Measurements from ENCODE around the gene IBA57. TPM values are rescaled to one million over a fixed set of nuclear protein-coding genes. Genes with fewer than 3 reads are reported as not detected.

IBA57 gene
- total and polyA plus RNA-seq, 4 experiments from 2014 or later, result 1.3 to 12.0 (median 6.9) TPM

DNA sequence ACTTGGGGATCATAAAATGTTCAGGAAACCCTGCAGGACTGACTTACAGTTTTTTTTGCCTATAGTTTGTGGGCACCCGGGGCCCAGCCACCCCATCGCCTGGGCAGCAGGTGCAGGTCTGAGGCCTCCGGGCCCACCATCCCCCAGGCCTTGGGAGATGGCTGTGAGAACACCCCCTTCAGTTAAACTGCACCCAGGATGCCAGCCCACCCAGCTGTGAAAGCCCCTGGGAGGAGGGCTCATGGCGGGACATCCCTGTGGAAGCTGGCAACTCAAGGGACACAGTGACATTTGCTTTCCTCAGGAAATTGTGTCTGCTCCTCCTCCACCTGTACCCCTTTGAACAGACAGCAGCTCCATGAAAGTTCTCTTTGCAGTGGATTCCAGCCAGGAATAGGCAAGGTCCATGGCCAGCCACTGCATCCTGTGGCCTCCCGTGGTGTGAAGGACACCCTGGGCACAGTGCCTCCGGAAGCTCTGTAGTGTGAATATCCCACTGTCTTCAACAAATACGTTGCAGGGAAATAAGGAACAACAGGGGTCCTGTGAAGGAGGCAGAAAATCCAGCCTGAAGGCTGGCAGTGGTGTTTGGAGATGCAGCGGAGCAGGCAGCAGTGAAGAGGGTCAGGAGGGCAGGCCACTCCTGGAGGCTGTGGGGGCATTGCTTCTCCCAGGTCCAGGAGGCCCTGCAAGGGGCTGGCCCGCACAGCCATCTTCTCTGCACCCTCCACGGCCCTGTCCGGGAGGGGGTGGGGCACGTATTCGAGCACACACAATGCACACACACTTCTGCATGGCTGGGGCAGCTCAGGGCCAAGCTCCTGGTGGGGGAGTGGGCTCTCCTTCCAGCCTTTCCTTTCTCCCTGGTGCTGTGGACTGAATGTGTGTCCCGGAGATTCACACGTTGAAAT lies 40.2 kb downstream of the IBA57 start:
- no peak overlapping the region for H3K27ac Mint-ChIP-seq
- no peak overlapping the region for H3K4me3 Mint-ChIP-seq
- intact Hi-C loops (cut with micrococcal nuclease), result no loop called here
- H3K9me3 Mint-ChIP-seq, result peaks cover 0 to 2% (median 0%) of the 10 kb centered on the region in 8 donors
- POLR2A ChIA-PET (ENCODE audit: partially characterized antibody), result interaction anchor here (1.1 kb wide), 1 partner anchor 62 kb away, joined by 3 read pairs; no protein-coding TSS in a partner anchor
- Histone ChIP-seq H3K4me3 (ENCODE audit: low read length in 2 of 2) (no peak overlapping the region), H3K36me3 (ENCODE audit: insufficient read depth, low read length) (no peaks in the 10 kb centered on the region), H3K9me3 (ENCODE audit: control insufficient read depth in 1 of 2, low read length in 2 of 2) (no peaks in the 10 kb centered on the region), H3K27ac (ENCODE audit: low read depth, low read length) (no peak overlapping the region), H3K27me3 (ENCODE audit: insufficient read depth, low read length) (no peaks in the 10 kb centered on the region), H3K4me1 (ENCODE audit: insufficient read depth, low read length) (no peaks in the 10 kb centered on the region)
- peaks cover 0 to 2% of the 10 kb centered on the region in 2 donors for H3K27me3 Mint-ChIP-seq
- CTCF ChIA-PET (ENCODE audit: partially characterized antibody), result interaction anchor here (0.6 to 0.8 kb wide), 2 partner anchors 11 to 76 kb away, joined by 3 read pairs; no protein-coding TSS in a partner anchor
- peaks cover 3 to 9% of the 10 kb centered on the region in 2 donors for H3K36me3 Mint-ChIP-seq
- peaks cover 0 to 2% (median under 1%) of the 10 kb centered on the region in 4 donors for H3K4me1 Mint-ChIP-seq
- no peak for DNase-seq

DNA sequence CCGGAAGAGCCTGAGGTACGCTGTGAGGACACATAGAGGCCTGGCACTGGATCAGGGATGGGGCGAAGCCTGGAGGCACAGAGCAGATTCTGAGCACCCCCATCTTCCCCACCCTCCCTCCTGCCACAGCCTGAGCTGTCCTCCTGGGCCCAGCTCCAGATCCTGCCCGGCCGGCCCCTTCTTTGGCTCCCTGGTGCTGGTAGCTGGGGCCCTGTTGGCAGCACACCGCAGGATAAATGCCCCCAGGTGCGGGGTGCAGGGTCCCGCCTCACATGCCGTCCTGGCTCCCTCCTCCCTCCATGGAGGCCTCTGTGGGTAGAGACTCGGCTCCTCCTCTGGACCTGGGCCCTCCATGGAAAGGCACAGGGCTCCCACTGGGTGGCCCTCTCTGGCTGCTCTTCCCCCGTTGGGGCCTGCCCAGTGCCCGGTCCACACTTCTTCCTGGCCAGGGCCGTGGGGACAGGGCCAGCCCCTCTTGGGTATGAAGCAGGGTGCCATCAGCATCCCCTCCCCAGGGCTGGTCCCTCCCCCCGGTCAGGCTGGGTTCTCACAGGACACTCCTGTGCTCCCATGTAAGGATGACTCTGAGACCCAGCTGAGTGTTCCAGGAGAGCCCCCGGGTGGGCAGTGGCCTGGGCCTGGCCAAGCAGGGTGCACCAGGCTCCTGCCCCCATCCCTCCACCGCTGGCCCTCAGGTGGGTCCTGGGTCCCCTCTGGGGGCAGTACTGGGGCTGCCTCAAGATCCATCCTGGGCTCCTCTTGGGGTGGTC lies 41.2 kb downstream of the IBA57 start:
- H3K27me3 Mint-ChIP-seq, result peaks cover 0 to 2% of the 10 kb centered on the region in 2 donors

DNA sequence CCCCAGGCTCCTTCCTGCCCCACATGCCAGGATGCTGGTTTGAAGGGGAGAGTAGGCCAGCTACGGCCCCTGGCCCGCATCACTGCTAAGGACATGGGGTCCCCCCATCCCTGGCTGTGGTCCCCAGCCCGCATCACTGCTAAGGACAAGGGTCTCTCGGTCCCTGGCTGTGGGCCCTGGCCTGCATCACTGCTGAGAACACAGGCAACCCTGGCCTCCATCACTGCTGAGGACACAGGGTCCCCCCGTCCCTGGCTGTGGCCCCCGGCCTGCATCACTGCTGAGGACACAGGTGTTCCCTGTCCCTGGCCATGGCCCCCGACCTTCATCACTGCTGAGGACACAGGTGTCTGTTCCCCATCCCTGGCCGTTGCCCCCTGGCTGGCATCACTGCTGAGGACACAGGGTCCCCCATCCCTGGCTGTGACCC lies 41.8 kb downstream of the IBA57 start:
- H3K36me3 ChIP-seq (ENCODE audit: insufficient read depth, low read length), result no peaks in the 10 kb centered on the region
- H3K4me1 ChIP-seq (ENCODE audit: insufficient read depth, low read length), result no peaks in the 10 kb centered on the region
- H3K9me3 ChIP-seq (ENCODE audit: control insufficient read depth in 1 of 2, low read length in 2 of 2), result no peaks in the 10 kb centered on the region
- no peak overlapping the region for H3K4me3 ChIP-seq (ENCODE audit: low read length in 2 of 2)
- POLR2A ChIA-PET (ENCODE audit: partially characterized antibody), result no interaction called here
- H3K27me3 Mint-ChIP-seq, result no peaks in the 10 kb centered on the region
- no peaks in the 10 kb centered on the region for H3K27me3 ChIP-seq (ENCODE audit: insufficient read depth, low read length)
- DNase-seq, result no peak
- intact Hi-C loops (cut with micrococcal nuclease), result no loop called here
- no peaks in the 10 kb centered on the region for H3K9me3 Mint-ChIP-seq
- CTCF ChIA-PET (ENCODE audit: partially characterized antibody), result no interaction called here
- peaks cover 0 to 8% (median 6%) of the 10 kb centered on the region in 4 donors for H3K4me1 Mint-ChIP-seq
- H3K27ac Mint-ChIP-seq, result no peak overlapping the region
- no peak overlapping the region for H3K4me3 Mint-ChIP-seq
- no peaks in the 10 kb centered on the region for H3K36me3 Mint-ChIP-seq
- no peak overlapping the region for H3K27ac ChIP-seq (ENCODE audit: low read depth, low read length)

More for the DNA sequence above, 41.2 kb downstream of the IBA57 start:
- Histone ChIP-seq H3K27ac (ENCODE audit: low read depth, low read length) (no peak overlapping the region), H3K27me3 (ENCODE audit: insufficient read depth, low read length) (no peaks in the 10 kb centered on the region), H3K36me3 (ENCODE audit: insufficient read depth, low read length) (no peaks in the 10 kb centered on the region), H3K4me3 (ENCODE audit: low read length in 2 of 2) (no peak overlapping the region), H3K9me3 (ENCODE audit: control insufficient read depth in 1 of 2, low read length in 2 of 2) (no peaks in the 10 kb centered on the region), H3K4me1 (ENCODE audit: insufficient read depth, low read length) (no peaks in the 10 kb centered on the region)
- POLR2A ChIA-PET (ENCODE audit: partially characterized antibody), result interaction anchor here (1.1 kb wide), 1 partner anchor 63 kb away, joined by 3 read pairs; no protein-coding TSS in a partner anchor
- Mint-ChIP-seq H3K4me1 (peaks cover 0 to 8% (median 6%) of the 10 kb centered on the region in 4 donors), H3K4me3 (no peak overlapping the region), H3K36me3 (peaks cover 0 to under 1% of the 10 kb centered on the region in 2 donors), H3K27ac (no peak overlapping the region), H3K9me3 (no peaks in the 10 kb centered on the region)
- CTCF ChIA-PET (ENCODE audit: partially characterized antibody), result no interaction called here
- intact Hi-C loops (cut with micrococcal nuclease), result no loop called here
- DNase-seq, result no peak

DNA sequence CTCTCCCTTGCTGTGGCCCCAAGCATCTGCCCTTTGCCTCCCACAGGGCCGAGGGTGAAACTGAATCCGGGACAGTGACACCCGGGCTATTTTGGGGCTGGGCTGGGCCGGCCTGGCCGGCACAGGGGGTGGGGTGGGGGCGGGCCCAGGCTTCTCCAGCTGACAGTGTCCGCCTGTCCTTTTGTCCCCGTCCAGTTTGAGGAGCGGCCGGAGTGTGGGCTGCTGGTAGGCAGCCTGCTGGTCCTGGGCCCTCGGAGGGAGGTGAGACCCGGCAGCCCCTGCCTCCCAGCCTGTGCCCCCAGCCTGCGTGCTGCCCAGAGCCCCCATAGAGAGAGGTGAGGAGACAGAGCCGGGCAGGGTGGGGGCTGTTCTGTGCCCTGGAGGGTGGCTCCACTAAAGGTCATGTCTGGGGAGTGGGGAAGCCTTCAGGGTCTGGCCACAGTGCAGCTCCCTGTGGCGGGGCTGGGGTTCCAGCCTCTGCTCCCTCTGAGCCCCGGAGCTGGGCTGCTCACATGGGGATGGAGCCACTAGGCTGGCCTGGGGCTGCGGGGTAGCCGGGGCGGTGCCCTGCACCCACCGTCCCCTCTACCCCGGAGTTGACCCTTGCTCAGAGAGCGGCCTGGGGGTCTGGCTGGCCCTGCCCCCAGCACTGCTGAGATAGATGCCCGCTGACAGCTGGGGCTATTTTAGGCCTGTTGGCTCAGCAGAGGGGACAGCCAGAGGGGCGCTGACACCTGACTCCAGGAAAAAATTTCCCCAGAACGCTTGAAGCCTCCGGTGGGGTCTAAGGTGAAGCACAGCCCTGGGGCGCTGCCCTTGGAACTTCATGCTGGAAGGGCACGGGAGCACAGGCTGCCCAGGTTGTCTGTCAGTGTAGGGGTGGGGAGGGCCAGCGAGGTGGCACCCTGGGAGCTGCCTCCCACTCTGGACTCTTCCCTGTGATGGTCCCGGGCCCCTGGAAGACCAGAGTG lies 42.5 kb downstream of the IBA57 start, which contains the start of gene OBSCN:
TSS of gene OBSCN (plus strand) at position 194 of the 971 bp plus-strand sequence. CDS start 3,740 bp downstream, outside the sequence.
- H3K4me1 ChIP-seq (ENCODE audit: insufficient read depth, low read length), result no peaks in the 10 kb centered on the region
- H3K4me3 ChIP-seq (ENCODE audit: low read length in 2 of 2), result no peak within 1 kb of the TSS
- H3K27me3 ChIP-seq (ENCODE audit: insufficient read depth, low read length), result no peaks in the 10 kb centered on the region
- POLR2A ChIA-PET (ENCODE audit: partially characterized antibody), result no interaction called here
- no peaks in the 10 kb centered on the region for H3K36me3 ChIP-seq (ENCODE audit: insufficient read depth, low read length)
- Mint-ChIP-seq H3K9me3 (no peaks in the 10 kb centered on the region), H3K4me1 (peaks cover 0 to 9% (median 6%) of the 10 kb centered on the region in 4 donors), H3K27ac (no peak within 1 kb of the TSS), H3K4me3 (no peak within 1 kb of the TSS), H3K27me3 (no peaks in the 10 kb centered on the region), H3K36me3 (no peaks in the 10 kb centered on the region)
- no peak for DNase-seq
- H3K27ac ChIP-seq (ENCODE audit: low read depth, low read length), result no peak within 1 kb of the TSS
- CTCF ChIA-PET (ENCODE audit: partially characterized antibody), result no interaction called here
- H3K9me3 ChIP-seq (ENCODE audit: control insufficient read depth in 1 of 2, low read length in 2 of 2), result no peaks in the 10 kb centered on the region
- intact Hi-C loops (cut with micrococcal nuclease), result no loop called here

DNA sequence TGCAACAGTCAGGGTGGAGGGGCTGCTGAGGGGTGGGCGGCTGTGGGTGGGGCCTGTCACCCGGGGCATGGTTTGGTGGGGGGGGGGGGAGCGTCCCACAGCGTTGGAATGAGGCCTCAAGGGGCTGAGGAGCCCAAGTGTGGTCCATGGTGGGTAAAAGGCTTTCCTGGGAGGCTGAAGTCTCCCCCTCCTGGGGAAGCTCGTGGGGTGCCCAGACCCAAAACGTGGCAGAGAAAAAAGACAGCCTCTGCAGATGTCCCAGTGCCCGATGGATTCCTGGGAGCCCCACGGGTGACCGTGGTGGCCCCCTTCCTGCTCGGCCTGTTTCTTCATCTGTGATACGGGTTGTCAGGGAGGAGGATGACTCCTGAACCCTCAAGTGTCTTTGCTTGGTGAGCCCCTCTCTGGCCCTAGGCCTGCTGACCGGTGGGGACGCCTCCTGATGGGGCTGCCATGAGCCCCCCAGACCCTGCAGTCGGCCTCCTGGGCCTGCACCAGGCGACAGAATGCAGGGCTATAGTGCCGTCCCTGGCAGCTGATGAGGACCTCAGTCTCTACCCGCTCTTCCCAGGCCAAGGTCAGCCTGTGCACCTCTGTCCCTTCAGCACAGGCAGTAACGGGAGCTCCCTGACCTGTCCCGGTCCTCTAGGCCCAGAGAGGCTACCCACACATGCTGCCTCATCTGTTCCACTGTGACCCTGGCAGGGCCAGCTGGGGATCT lies 43.4 kb downstream of the IBA57 start:
- Histone ChIP-seq H3K4me1 (ENCODE audit: insufficient read depth, low read length) (peaks cover 1% of the 10 kb centered on the region), H3K4me3 (ENCODE audit: low read length in 2 of 2) (no peak overlapping the region), H3K9me3 (ENCODE audit: control insufficient read depth in 1 of 2, low read length in 2 of 2) (no peaks in the 10 kb centered on the region), H3K36me3 (ENCODE audit: insufficient read depth, low read length) (no peaks in the 10 kb centered on the region), H3K27me3 (ENCODE audit: insufficient read depth, low read length) (no peaks in the 10 kb centered on the region), H3K27ac (ENCODE audit: low read depth, low read length) (no peak overlapping the region)
- Mint-ChIP-seq H3K36me3 (peaks cover 0 to 2% of the 10 kb centered on the region in 2 donors), H3K27ac (peak overlapping the region in 1 of 7 donors; percentile 51), H3K4me3 (no peak overlapping the region), H3K4me1 (peaks cover 2 to 13% (median 7%) of the 10 kb centered on the region in 4 donors), H3K27me3 (no peaks in the 10 kb centered on the region), H3K9me3 (no peaks in the 10 kb centered on the region)
- ChIA-PET POLR2A (ENCODE audit: partially characterized antibody) (interaction anchor here (0.8 to 0.9 kb wide), 2 partner anchors 11 to 42 kb away, joined by 3 read pairs; no protein-coding TSS in a partner anchor), CTCF (ENCODE audit: partially characterized antibody) (no interaction called here)
- intact Hi-C loops (cut with micrococcal nuclease), result no loop called here
- no peak for DNase-seq

DNA sequence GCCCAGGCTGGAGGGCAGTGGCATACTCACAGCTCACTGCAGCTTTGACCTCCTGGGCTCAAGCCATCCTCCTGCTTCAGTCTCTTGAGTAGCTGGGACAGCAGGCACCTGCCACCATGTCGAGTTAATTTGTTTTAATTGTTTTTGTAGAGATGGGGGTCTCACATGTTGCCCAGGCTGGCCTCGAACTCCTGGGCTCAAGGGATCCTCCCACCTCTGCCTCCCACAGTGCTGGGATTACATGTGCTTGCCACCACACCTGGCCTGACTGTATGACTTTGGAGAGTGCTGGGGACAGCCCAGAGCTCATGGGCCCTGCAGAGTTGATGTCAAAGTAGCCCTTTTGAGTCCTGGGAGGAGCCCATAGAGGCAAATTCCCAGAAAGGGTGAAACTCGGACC lies 44.1 kb downstream of the IBA57 start:
- ChIA-PET POLR2A (ENCODE audit: partially characterized antibody) (interaction anchor here (0.8 to 0.9 kb wide), 2 partner anchors 10 to 43 kb away, joined by 3 read pairs; no protein-coding TSS in a partner anchor), CTCF (ENCODE audit: partially characterized antibody) (no interaction called here)
- H3K4me3 ChIP-seq (ENCODE audit: low read length in 2 of 2), result no peak overlapping the region
- no peak overlapping the region for H3K27ac ChIP-seq (ENCODE audit: low read depth, low read length)
- H3K4me1 Mint-ChIP-seq, result peaks cover 2 to 15% (median 9%) of the 10 kb centered on the region in 4 donors
- no peak for DNase-seq
- H3K36me3 ChIP-seq (ENCODE audit: insufficient read depth, low read length), result no peaks in the 10 kb centered on the region
- no peaks in the 10 kb centered on the region for H3K9me3 Mint-ChIP-seq
- H3K4me1 ChIP-seq (ENCODE audit: insufficient read depth, low read length), result peaks cover 7% of the 10 kb centered on the region
- no peak overlapping the region for H3K27ac Mint-ChIP-seq
- H3K27me3 Mint-ChIP-seq, result no peaks in the 10 kb centered on the region
- peaks cover 0 to 2% of the 10 kb centered on the region in 2 donors for H3K36me3 Mint-ChIP-seq
- H3K27me3 ChIP-seq (ENCODE audit: insufficient read depth, low read length), result no peaks in the 10 kb centered on the region
- no peaks in the 10 kb centered on the region for H3K9me3 ChIP-seq (ENCODE audit: control insufficient read depth in 1 of 2, low read length in 2 of 2)
- H3K4me3 Mint-ChIP-seq, result peak overlapping the region in 1 of 8 donors; percentile 10
- intact Hi-C loops (cut with micrococcal nuclease), result no loop called here
